ENCODE data around the gene KIAA1217.

The KIAA1217 gene

DNA sequence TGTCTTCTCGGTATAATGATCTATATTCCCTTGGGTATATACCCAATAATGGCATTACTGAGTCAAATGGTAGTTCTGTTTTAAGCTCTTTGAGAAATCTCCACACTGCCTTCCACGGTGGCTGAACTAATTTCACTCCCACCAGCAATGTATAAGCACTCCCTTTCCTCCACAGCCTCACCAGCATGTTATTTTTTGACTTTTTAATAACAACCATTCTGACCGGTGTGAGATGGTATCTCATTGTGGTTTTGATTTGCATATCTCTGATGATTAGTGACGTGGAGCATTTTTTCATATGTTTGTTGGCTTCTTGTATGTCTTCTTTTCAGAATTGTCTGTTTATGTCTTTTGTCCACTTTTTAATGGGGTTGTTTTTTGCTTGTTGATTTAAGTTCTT, 33.6 kb downstream of the KIAA1217 start:
- no peak for DNase-seq

DNA sequence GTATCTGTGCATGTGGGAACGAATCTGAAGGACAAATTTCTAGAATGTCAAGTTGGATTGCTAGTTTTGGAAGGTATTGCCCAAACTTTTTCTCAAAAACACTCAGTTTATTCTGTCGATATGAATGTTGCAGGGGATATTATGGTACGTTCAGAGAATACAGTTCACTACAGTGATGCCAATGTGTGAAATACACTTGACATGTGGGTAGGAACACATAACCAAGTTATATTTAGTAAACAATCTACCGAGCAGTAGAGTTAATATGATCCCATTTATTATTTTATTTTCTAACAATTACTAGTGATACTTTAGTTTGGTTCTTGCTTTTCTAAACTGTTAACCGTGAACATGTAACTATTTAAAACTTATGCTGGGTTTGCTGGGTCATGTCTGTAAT, 37.4 kb downstream of the KIAA1217 start:
- no peak for DNase-seq

DNA sequence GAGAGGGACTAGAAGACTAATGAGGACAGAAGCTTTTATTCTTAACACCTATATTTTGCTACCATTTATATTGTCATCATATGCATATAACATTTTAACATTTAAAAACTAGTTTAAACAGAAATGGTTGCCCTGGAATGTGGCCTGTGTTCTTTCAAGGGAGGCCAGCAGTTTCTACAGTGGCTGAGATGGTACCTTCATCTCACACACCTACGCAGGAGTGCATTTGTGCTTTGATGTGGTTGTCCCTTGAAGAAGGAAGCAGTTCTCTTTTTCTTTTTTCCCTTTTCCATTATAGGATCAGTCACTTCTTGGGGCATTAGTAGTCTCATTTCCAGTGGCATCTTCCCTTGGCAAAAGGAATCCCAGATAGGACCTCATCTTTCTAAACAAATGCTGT, 38.9 kb downstream of the KIAA1217 start:
- no peak for DNase-seq

DNA sequence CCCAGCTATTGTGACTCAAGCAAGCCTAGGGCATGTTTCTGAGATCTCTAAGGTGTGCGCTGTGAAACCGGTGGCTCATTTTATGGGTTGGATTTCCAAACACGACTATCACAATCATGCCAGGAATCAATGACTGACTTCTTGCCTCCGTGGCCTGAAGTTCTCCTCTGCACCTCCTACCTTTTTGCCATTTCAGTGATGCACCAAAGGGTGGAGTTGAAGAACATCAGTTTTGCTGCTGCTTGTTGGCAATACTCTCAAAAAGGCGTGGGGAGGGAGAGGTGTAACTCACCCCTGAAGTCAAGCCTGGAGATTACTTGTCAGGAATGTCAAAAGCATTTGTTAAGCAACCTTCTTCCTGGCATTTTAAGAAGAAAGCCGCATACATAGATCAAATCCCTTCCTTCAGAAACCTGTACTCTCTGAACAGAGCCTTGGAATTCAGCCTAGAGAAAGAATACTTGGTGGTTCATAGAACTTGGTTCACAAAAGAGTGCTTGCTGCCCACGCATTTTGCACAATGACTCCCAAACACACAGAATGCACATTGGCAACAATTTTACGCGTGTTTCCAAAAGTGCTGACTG, 41.0 kb downstream of the KIAA1217 start:
- DNase-seq, result no peak

DNA sequence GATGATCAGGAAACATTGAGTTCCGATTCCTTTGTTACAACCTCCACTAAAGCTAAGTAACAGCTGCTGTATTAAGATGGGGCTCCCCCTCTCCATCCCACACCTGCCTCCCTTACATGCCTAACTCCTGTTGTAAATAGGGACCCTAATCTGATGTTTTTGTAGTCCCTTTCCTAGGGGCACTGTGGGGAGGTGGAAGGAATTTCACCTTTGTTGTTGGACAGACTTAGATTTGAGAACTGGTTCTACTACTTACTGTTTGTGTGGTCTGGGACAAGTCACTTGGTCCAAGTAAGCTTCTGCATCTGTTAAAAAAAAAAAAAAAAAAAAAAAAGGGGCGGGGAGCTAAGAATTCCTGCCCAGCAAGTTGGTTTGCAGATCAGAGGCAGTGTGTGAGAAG, 42.6 kb downstream of the KIAA1217 start:
- no peak for DNase-seq

DNA sequence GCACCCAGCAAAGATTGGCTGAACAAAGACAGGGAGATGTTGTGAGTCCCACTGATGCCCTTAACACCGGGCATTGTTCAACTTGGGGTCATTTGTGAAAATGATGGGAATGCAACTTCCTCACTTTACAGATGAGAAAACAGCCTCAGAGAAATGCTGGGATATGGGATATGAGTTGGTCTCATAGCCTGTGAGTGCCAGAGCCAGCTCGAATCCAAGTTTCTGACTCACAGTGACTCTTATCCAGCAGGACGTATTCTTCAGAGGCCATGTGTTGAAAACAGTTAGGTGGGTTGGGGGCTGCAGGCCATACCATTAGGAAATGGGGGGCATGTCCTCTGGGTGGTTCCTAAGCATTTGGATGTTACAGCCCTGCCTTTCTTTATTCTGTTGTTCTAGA, 45.2 kb downstream of the KIAA1217 start:
- no peak for DNase-seq

DNA sequence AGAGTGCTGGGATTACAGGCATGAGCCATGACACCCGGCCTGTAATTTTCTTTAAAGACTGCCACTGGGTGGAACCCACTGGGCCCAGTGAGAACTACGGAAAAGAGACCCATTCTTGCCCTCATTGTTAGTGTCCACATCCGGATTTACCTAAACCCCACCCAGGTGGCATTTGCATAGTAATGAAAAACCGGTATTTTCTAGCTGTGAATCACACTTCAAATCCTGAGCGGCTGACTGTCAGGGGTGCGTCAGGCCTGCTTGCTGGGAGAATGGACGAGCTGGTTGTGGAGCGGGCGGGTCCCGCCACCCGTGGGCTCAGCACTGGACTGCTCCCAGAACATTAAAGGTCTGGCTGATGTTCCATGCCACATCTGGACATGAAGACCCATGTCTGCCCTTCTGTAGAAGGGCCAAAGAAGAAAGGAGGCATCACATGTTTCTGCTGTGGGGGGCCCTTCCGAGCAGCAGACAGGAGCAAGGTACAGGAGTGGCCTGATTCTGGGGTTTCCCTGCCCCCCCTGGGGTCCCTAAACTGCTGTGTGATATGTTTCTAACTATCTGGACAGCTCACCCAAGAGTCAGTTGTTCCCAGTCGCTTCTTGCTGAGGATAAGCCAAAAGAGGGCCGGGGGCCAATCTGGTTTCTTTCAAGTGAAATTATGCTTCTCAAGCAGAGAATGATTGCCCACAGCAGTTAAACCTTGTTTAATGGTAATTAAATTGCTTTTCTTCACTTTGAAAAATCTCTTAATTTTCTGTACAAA, 46.4 kb downstream of the KIAA1217 start:
- DNase-seq, result no peak

DNA sequence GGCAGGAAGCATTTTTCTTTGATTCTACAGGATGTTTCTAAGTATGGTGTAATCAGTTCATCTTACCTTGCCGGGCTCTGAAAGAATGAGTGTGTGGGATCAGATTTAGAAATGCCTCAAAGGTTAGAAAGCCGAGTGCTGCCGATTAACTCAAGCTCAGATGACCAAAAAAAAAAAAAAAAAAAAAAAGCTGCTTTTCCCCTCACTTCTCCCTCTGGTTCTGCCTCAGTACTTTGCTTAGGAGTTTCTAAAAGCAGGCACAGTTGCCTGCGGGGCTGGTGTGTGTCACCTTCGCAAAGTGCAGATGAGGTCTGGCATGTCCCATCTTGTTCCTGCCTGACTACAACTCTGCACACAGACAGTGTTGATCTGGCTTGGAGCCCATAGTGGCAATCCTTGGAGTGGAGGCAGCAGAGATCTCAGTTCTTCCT, 47.0 kb downstream of the KIAA1217 start:
- no peak for DNase-seq

DNA sequence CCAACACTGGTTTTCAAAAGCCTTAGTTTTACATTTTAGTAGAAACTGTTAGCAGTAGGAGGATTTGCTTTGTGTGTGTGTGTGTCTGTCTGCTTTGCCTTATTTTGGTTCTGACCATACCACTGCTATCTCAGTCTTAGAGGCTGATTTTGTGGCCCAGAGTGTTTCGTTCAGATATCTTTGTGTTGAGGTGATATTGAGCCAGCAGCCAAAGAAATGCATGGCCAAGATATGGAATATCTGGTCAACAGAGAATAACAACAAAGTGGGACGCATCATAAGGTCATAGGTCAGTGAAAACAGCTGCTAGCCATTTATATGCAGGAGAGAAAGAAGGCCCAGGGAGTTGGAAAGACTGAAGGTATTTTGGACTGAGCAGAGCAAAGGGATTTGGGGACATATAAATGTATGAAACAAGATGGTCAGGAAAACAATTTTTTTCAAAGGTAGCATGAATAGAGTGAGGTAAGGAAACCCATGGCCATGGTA, 47.7 kb downstream of the KIAA1217 start:
- DNase-seq, result no peak

DNA sequence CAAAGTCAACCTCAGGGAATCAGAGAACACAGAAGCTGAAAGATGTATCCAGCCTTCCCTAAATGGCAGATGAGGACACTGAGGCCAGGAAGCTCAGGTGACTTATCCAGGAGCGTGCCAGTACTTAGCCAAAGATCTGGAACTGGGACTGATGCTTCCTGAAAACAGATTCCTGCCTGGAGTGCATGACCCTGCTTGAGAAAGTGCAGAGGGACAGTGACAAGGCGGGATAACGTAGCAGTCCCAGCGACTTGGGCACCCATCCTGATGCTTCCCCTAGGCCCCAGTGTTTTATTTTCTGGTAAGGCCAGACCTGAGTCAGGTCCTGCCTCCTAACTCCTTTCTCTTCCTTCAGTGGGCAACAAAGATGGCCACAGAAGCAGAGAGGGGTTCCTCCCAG, 48.6 kb downstream of the KIAA1217 start:
- no peak for DNase-seq

DNA sequence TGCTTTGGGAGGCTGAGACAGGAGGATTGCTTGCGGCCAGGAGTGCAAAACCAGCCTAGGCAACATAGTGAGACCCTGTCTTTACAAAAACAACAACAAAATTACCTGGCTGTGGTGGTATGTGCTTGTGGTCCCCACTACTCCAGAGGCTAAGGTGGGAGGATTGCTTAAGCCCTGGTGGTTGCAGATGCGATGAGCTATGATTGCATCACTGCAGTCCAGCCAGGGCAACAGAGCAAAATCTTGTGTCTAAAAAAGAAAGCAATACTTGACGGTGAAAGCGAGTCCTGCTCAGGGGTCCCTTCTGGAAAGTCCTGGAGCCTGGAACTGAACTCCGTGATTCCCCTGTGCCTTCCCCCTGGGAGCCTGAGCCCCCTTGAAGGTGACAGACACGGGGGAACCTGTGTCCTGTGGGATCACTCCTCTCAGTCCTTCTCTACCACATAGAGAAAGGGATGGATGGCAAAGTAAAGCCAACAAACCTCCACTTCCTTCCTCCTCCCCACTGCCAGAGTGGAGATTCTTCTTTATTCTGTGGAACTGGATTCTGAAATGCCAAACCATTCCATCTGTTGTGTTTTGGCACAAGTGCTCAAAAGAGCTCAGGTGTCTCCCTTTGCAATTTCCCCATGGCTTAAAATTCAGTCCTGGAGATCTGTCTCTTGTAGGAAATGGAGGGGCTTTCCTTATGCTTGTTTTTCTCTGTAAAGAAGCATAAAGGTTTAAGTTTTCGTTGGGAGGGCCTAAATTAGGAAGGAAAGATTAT, 50.6 kb downstream of the KIAA1217 start:
- DNase-seq, result no peak

DNA sequence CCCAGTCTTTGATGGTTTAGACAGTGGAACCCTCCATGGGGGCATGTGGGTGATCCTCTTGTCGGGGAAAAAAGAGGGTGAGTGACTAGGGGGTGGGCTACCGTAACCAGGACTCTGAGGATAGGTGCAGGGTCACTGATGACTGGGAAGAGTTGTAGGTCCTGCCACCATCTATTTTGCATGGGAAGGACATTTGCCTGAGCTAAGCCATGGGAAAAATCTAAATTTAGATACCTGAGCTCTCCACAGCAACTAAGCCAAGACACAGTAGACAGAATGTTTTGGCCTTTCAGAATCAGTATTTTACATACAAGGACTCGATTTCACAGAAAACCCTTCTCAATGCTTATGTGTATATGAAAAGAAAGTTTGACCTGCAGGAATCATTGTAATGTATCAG, 52.7 kb downstream of the KIAA1217 start:
- DNase-seq, result no peak

DNA sequence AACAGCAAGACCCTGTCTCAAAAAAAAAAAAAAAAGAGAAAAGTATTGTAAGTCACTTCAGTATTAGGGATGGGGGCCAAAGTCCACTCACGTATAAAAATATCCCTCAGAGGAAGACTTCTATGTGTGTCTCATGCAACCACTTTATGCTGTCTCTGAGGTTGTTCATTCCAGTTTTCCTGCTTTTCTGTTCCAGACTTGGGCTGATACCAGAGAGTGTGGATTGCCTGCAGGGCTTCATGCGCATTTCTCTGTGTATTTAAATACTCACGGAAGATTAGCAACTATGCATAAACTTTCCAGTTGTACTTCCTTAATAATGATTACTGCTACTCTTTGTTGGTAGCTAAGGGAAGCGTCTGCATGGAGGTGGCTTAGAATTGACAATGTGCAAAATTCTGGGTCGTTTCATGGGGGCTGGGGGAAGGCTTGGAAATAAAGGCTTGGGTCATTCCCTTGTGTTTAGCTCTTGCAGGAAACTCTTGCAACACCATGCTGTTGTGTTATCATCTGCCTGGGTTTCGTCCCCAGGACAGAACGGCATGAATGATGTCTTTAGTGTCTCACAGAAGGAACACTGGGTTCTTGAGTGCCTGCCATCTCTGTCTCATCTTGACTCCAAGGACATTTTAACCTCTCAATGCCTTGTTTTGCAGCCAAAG, 54.1 kb downstream of the KIAA1217 start:
- DNase-seq, result no peak

DNA sequence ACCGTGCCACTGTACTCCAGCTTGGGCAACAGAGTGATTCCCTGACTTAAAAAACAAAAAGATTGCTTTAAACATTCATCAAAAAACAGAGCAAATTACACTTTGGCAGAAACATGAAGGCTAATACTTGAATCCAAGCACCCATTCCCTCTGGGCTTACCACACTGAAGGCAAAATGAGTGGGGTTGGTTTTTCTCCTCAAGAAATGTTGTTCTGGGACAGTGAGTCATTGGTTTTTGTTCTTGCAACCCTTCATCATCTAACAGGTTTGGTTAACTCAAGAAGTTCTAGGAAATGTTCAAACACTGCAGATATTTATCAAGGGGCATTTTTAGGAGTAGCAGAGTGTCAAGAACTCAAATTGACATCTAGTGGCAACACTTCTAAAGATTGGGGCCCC, 60.5 kb downstream of the KIAA1217 start:
- DNase-seq, result no peak

DNA sequence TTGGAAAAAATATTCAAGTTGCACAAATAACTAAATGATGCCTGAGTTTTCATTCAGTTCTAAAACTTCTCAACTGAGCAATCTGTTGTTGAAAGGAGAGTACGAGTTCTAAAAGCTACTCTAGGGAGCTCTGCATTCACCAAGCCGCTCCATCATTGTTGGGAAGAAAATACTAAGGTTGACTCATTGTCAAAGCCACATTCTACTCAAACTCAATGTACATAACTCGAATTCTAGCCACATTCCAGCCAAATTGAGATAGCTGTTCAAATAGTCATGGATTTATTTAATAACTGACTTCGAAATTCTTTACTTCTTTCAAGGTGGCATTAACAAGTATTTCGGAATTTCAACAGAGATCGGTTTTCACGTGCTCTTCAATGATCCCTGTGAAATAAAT, 63.4 kb downstream of the KIAA1217 start:
- no peak for DNase-seq

DNA sequence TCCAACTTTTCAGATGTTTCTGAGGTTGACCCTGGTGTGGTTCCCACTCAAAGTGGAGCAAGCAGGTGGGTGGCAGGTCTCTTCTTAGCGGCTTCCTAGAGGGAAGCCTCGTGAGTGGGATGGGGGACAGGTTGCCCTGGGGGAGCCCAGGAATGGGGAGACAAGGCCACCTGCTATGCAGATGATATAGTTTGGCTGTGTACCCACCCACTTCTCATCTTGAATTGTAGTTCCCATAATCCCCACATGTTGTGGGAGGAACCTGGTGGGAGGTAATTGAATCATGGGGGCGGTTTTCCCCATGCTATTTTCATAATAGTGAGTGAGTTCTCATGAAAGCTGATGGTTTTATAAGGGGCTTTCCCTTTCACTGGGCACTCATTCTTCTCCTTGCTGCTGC, 68.3 kb downstream of the KIAA1217 start:
- DNase-seq, result no peak

DNA sequence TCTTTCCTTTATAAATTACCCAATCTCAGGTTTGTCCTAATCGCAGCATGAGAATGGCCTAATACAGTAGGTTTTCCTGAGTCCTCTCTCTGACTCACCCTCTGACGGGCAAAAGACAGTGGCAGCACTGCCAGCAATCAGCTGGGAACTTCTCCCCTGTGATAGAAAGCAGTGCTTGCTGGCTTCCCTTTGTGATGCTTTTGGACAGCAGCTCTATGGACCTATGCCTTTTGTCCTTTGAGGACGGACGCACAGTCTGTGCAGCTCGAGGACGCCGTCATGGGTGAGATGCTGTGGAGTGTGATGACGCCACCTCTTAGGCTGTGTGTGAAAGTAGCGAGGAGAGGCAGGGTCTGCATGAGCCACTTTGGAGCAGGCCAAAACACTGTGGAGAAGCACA, 68.8 kb downstream of the KIAA1217 start:
- DNase-seq, result no peak

DNA sequence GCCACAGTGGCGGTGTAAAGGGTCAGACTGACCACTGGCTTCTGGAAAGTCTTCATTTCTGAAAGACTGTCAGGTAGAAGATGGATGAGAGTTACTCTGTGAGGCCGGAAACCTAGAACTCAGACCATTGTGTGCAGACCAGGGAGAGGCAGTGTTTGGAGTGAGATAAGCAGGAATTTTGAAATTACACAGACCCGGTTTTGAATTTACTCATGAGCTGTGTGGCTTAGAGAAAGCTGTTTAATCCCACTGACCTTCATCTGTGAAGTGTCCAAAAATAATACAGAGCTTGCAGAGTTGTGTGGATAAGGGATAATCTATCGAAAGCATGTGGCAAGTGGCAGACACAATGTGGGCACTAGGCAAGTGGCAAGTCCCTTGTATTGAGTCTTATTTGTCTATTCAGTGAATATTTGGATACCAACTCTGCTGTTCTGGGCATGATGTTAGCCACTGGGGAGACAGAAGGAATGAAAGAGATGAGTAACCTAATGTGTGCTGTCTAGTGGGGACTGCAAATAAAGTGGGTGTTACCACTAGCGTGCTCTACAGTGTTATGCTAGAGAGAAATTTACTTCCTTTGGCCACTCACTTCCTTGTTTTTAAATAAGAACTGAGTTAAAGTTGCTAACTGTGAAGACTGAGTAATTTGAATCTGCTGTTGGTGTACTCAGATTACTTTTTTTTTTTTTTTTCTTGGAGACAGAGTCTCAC, 69.4 kb downstream of the KIAA1217 start:
- DNase-seq, result no peak

DNA sequence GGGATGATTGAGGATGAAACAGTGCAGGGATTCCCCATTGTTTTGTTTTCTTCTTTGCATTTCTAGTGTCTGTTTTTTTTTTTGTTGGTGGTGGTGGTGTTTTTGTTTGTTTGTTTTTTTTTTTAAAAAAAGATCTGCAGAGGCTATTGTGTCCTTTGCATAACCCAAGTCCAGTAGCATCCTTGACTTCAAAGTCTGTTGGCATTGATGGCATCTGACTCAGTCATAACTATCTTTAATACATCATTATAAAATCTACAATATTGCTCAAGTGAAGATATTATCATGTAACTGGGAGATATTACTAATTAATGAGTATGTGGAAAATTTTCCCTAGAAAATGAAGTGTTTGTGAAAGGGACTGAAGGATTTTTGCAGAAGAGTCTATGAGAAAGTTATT, 70.2 kb downstream of the KIAA1217 start:
- DNase-seq, result no peak

DNA sequence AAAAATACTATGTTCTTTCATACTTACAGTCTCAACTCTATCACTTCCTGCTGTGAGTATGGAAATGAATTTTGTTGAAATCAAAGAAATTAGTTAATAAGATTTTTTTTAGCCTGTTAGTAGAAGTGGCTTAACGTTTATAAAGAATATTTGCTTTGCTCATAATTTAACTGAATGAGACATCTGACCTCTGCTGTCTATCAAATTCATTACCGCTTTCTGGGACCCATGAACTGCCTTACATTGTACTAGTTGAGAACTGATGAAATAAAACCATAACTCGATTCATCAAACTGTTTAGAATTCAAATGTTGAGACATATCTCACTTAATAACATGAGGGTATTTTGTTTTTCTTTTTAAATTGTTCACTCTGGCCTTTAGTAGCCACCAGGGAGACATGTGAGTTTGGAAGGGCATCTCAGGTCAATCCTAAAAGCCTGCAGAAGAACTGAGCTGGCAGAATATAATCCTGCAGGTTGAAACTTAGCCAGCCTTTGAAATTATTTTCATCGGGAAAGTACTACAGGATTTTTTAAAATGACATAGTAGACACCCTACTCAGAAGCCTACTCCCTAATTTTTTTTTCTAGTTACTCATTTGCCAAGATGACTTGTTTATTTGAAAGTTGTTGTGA, 78.7 kb downstream of the KIAA1217 start:
- DNase-seq, result no peak

DNA sequence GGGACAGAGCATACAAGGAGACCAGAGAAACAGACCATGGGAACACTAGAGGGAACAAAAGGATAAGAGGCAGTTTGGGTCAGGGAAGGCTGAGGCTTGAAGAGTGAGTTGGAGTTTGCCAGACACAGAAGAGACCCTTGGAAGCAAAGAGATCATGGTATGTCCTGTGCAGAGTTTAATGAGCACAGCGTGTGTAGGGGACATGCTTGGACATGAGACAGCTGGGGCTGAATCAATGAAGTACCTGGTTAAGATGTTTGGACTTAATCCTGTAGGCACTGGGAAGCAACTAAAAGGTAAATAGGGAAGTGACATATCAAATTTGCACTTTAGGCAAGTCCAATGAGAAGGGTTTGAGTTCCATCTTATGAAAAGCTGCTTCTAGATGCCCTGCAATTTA, 79.6 kb downstream of the KIAA1217 start:
- DNase-seq, result no peak

DNA sequence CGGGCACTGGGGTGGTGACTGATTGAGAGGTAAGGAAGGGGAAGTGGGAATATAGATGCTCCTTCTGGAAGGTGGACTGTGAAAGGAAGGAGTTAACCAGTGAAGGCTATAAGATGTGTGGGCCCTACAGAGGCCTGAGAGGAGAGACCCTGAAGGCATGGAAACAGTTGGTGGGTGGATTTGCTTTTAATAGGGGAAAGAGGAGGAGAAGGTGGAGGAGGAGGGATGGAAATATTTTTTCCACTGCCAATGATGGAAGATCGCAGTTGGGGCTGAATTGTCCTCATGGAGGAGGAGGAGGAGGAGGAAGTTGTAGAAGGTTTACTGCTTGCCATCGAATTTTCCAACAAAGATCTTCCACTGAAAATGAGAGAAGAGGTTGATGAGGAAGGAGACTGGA, 80.3 kb downstream of the KIAA1217 start:
- no peak for DNase-seq
